H1 (cell line): ENCODE data around the gene ABCF2. TPM values are rescaled to one million over a fixed set of nuclear protein-coding genes. Genes with fewer than 3 reads are reported as not detected.
A peak's percentile ranks its signal among the peaks of the same experiment; 100 is the strongest.

Experiments used
- ASH2L ChIP-seq: fragments of 200-600, 300-600 bp; sonication (generic); IDR thresholded peaks from one replicate; pipeline ENCODE4 v1.7.1; 2017; ENCODE audit warnings: low read length
- CBX5 ChIP-seq: fragments of 300-800, 300-1000 bp; sonication (generic); IDR thresholded peaks from 2 replicates; pipeline ENCODE4 v1.7.1; 2016; ENCODE audit warnings: antibody characterized with exemption, low read length, low read depth
- CEBPB ChIP-seq: IDR thresholded peaks from 2 replicates; pipeline ENCODE4 v1.6.1; 2012; ENCODE audit warnings: low read depth, low read length
- CHD2 ChIP-seq: IDR thresholded peaks from 2 replicates; pipeline ENCODE4 v1.6.1; 2012; ENCODE audit warnings: low read length, improper control_type of control experiment
- CREB1 ChIP-seq: IDR thresholded peaks from 2 replicates; pipeline ENCODE4 v1.6.1; 2012; ENCODE audit warnings: inconsistent platforms
- CTBP2 ChIP-seq: IDR thresholded peaks from 2 replicates; pipeline ENCODE4 v1.7.0; 2011; ENCODE audit warnings: borderline replicate concordance, mild to moderate bottlenecking, moderate library complexity, mixed read lengths, low read length; ENCODE audit not compliant: insufficient read depth, insufficient read length
- CTCF ChIP-seq, 3 experiments: IDR thresholded peaks; 1 replicate in 2 of 3; 2 replicates in 1 of 3; pipeline versions ENCODE4 v1.5.1 to v1.6.1; 2011; ENCODE audit warnings: low read length in 3 of 3, mild to moderate bottlenecking in 3 of 3, inconsistent platforms in 2 of 3, low read depth in 1 of 3, moderate library complexity in 1 of 3; ENCODE audit not compliant: insufficient read depth in 1 of 3; ENCODE audit errors: control extremely low read depth in 1 of 3
- EGR1 ChIP-seq: IDR thresholded peaks from 2 replicates; pipeline ENCODE4 v1.6.1; 2011; ENCODE audit warnings: low read depth, low read length, borderline replicate concordance
- FOSL1 ChIP-seq: IDR thresholded peaks from 2 replicates; pipeline ENCODE4 v1.6.1; 2011; ENCODE audit warnings: mild to moderate bottlenecking, low read depth, low read length, moderate library complexity; ENCODE audit not compliant: insufficient read depth
- GABPA ChIP-seq: IDR thresholded peaks from 2 replicates; pipeline ENCODE4 v1.6.1; 2011; ENCODE audit warnings: mild to moderate bottlenecking, low read length, moderate library complexity, borderline replicate concordance; ENCODE audit not compliant: insufficient read depth
- HDAC6 ChIP-seq: IDR thresholded peaks from one replicate; pipeline ENCODE4 v1.7.1; 2012; ENCODE audit warnings: low read depth, mild to moderate bottlenecking, inconsistent platforms, low read length, moderate library complexity
- KDM5A ChIP-seq: fragments of 200-600 bp; IDR thresholded peaks from 2 replicates; pipeline ENCODE4 v1.7.1; 2012; ENCODE audit warnings: mild to moderate bottlenecking, low read length, inconsistent platforms, mixed read lengths
- NANOG ChIP-seq: IDR thresholded peaks from 2 replicates; pipeline ENCODE4 v1.6.1; 2011; ENCODE audit warnings: low read length, low read depth, mild to moderate bottlenecking, inconsistent platforms; ENCODE audit not compliant: insufficient read depth, poor library complexity, severe bottlenecking
- RNF2 ChIP-seq: fragments of 200-900, 300-1000 bp; sonication (generic); IDR thresholded peaks from 2 replicates; pipeline ENCODE4 v1.7.1; 2016; ENCODE audit warnings: borderline replicate concordance, low read depth, mild to moderate bottlenecking, antibody characterized with exemption, low read length; ENCODE audit not compliant: poor library complexity, severe bottlenecking; ENCODE audit errors: missing control alignments
- SP1 ChIP-seq: IDR thresholded peaks from 2 replicates; pipeline ENCODE4 v1.6.1; 2011; ENCODE audit warnings: low read depth, low read length
- SRF ChIP-seq: IDR thresholded peaks from 2 replicates; pipeline ENCODE4 v1.6.1; 2011; ENCODE audit warnings: mild to moderate bottlenecking, low read depth, low read length, moderate library complexity
- SUZ12 ChIP-seq: fragments of 200-600 bp; sonication (generic); IDR thresholded peaks from 2 replicates; pipeline ENCODE4 v1.6.1; 2012; ENCODE audit warnings: mild to moderate bottlenecking, inconsistent platforms, low read length, moderate library complexity, mixed read lengths
- TAF7 ChIP-seq: optimal IDR thresholded peaks from 2 replicates; pipeline ENCODE3; 2011; ENCODE audit warnings: low read depth, mild to moderate bottlenecking, inconsistent platforms, low read length, moderate library complexity, borderline replicate concordance
- TBP ChIP-seq: IDR thresholded peaks from 2 replicates; pipeline ENCODE4 v1.6.1; 2011; ENCODE audit warnings: low read depth, low read length, improper control_type of control experiment
- TEAD4 ChIP-seq: IDR thresholded peaks from 2 replicates; pipeline ENCODE4 v1.6.1; 2012; ENCODE audit warnings: low read depth, low read length, inconsistent platforms, mixed read lengths
- USF2 ChIP-seq: IDR thresholded peaks from 2 replicates; pipeline ENCODE4 v1.6.1; 2011; ENCODE audit warnings: low read length, improper control_type of control experiment
- polyA plus RNA-seq, 7 experiments: library from polyadenylated mRNA; depleted of rRNA in 3 of 7; stranded (reverse) in 5 of 7; unstranded in 2 of 7; fragments of >200 nt in 5 of 7; fragments of 200-250 nt in 2 of 7; gene quantifications; 1 replicate in 5 of 7; 2 replicates in 1 of 7; 4 replicates in 1 of 7; pipeline versions ENCODE4 v1.2.1 to v1.2.3, GENCODE V29; 2011 to 2013; ENCODE audit warnings: missing spikeins in 2 of 7, mixed read lengths in 2 of 7
- total RNA-seq: library from RNA; stranded (reverse); fragmentation: NEBNext Ultra II Directional; extraction: Animal tissue kit (Norgen Biotek cat#: 25700); gene quantifications from 2 replicates; pipeline ENCODE4 v1.2.1, GENCODE V29; 2021

The ABCF2 gene
- total and polyA plus RNA-seq, 2 of the 8 experiments (the other 6 are each of a cell fraction or from before 2014, with no cell fraction given), result 28.0 to 55.0 TPM

- no peak for TF ChIP-seq FOSL1
- peak; percentile 54 for TF ChIP-seq TAF7
- TF ChIP-seq TEAD4, result no peak
- TF ChIP-seq CBX5, result no peak
- no peak for TF ChIP-seq ASH2L
- TF ChIP-seq SUZ12, result no peak
- no peak for TF ChIP-seq GABPA
- TF ChIP-seq HDAC6, result no peak
- TF ChIP-seq KDM5A, result no peak
- TF ChIP-seq SP1, result no peak
- TF ChIP-seq CTCF (IDR thresholded peaks at IDR 0.05; ENCODE audit: control extremely low read depth in 1 of 3, insufficient read depth in 1 of 3, low read depth in 1 of 3, low read length in 3 of 3), result peak in 2 of 3 experiments; percentile 40 to 87; a peak in 3 of 4 replicates
- TF ChIP-seq SRF, result 0 out of 2 replicates have a peak, but pooled peaks have one; percentile 35
- TF ChIP-seq CHD2, result no peak
- TF ChIP-seq USF2, result no peak
- TF ChIP-seq NANOG, result no peak
- TF ChIP-seq TBP, result no peak
- no peak for TF ChIP-seq CREB1
- TF ChIP-seq CTBP2, result no peak
- no peak for TF ChIP-seq CEBPB
- no peak for TF ChIP-seq RNF2
- TF ChIP-seq EGR1, result peak; percentile 88
These were observed 18.5 kb upstream of the ABCF2 start (continued) for GRCh38 chr7:151245360-151246101.
